COLO668 (cell line): Measurements from ENCODE around the gene CNPPD1.

ENCODE experiments used
- DNase-seq: peaks from one replicate; lab custom pipeline; 2025; ENCODE audit not compliant: unreplicated experiment; lab: John Stamatoyannopoulos, UW

Gene CNPPD1

DNA sequence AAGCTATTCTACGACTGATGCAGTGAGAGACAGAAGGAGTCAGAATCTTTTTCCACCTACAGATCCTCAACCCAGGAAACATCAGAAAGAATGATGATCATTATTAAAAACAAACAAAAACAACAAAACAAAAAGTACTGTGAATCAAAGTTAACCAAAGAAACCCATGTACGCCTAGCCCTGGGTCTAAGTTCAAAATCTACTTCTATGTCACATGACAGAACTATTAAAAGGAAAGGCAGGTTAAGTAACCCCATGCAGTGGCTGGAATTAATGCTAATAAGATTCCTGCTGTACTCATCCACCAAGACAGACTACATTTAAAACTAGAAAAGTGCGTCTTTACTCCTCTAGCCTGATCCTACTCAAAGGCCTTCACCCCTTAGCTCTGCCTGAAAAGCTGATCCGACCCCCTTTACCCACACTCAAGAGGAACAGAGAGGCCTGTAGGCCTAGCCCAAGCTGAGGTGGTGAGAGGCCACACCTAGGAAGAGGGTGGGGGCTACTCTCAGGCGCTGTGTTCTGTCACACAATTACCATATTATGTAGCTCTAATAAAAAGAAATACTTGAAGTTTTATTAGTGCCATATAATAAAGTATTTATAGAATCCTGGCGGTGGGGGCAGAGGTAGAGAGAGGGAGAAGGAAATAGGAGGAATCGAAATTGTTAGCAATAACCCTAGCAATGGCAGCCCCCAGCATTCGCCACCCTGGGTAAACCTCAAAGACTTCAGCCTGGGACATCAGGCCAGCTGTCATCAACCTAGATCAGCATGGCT, 53.2 kb downstream of the CNPPD1 start:
- no peak for DNase-seq

DNA sequence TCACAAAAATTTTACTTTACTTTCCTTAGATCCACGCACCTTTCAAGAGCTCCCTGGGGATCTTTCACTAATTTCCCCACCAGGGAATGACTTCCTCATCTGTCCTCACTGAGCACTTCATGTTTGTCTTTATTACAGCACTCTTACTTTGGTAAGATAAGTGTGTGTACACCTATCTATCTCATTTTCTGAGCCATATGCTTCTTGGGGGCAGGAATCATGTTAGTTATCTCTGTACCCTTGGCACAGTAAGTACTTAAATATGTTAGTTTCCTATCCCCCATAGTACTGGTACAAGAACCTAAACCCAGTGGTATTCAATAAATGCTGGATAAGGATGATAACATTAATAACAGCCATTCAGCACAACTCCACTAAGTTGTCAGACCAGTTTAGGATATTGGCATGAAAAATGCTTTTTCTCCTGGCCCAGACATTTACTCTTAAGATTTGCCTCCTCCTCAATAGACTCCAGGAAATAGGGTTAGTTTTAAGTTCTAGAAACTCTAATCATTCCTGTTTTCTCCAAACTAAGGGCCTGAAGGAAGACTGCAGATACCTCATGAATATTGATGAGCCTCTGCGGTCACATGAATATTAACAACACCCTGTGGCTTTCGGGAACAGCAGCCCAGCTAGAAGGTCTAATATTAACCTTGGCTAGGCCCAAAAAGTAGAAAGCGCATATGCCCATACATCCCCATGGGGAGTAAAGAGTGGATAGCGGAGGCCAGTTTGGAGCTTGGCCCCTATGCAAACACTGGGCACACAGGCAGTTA, 54.3 kb downstream of the CNPPD1 start:
- no peak for DNase-seq
